ENCODE results near the gene PGF.
"Not testable (repeated sequence)": the region's sequence is repeated elsewhere in the genome, so short reads cannot be mapped to it uniquely, and the experiment has no call there.

Gene PGF

DNA sequence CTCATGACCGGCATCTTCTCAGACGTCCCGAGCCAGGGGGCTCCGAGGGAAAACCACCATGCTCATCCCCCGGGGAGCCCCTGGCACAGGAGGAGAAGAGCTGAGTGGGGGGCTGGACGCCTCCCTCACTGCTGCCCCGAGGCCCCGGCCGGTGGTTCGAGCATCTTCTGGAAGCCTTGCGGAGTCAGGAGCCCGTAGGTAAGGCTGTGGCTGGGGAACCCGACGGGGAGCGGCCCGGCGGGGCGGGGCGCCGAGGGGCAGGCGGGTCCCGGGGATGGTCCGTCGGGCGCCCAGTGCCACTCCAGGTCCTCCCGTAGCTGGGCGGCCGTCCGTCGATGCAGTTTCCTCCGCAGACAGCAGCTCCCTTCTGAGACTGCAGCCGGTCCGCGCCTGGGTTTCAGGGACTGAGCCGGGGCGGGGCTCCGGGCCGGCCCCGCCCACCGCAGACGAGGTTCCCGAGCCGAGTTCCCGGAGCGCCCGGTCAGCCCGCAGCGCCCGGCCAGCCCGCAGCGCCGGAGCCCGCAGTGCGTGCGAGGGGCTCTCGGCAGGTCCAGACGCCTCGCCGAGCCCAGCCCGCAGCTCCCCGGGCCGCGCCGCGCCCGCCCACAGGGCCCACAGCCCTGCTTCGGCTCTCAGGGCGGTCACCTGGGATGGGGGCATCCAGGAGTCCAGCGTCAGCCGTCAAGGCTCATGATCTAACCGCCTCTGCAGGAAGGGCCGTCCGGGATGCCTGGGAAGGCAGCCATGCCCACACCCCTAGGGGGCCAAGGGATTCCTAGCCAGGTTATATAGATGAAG lies at the start of gene PGF:
Gene PGF, minus strand, starts transcription at position 369 of the 798 bp plus-strand sequence. Its CDS starts 355 bp downstream, at position 14.
- no peak for DNase-seq (ENCODE audit: low read depth in 1 of 2, low spot score in 1 of 2)

- DNase-seq (ENCODE audit: low read depth in 1 of 2, low spot score in 1 of 2), result no peak
These were observed 48.0 kb upstream of the PGF start for GRCh38 chr14:75003250-75004027.

DNA sequence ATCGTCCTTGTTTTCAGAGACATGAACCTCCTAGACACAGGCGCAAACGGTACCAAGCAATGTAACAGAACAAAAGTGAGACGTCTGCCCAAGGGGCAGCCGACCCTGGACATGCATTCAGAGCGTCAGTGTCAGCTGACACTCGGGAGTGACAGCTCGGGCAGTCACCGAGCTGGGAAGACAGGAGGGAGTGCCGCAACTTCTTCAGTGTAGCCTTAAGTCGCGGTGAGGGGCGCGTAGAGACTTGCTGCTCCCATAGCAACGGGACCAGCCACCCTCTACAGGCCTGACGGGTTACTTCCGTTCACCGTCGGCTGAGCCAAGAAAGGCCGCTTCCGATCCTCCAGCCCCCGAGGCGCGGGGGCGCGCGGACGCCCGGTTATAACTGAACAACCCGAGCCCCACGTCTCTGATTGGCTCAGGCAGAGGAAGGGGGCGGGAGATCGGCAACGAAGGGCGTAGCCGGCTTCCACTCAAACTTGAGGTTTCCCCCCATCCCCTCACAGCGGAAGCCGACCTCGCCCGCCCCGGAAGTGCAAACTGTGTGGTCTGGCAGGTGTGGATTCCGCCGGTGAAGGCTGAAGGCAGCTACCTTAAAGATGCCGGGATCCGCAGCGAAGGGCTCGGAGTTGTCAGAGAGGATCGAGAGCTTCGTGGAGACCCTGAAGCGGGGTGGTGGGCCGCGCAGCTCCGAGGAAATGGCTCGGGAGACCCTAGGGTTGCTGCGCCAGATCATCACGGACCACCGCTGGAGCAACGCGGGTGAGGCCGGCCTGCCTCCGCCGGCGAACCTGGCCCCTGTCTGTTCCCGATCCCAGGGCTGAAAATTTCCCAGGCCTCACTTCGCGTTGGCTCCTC lies 47.2 kb upstream of the PGF start, which contains the start of gene EIF2B2:
Gene EIF2B2, plus strand, starts transcription at position 530 of the 858 bp plus-strand sequence. Its CDS starts 70 bp downstream, at position 600.
- peak; percentile 98 for DNase-seq (ENCODE audit: low read depth in 1 of 2, low spot score in 1 of 2)

DNA sequence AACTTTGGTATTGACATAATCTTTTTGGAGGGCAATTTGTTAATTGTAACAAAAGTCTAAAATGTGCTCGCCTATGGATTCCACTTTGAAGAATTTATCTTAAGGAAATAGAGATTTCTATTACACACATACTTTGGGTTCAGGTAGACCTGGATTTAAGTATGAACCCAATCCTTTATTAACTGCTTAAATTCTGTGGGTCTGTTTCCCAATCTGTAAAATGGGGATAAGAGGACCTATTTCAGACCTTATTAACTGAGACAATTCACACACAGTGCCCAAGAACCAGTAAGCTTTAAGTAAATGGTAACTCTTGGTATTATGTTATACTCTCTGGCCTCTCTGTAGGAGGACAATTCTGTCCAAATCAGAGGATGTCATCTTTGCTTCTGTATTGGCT lies 46.5 kb upstream of the PGF start:
- DNase-seq (ENCODE audit: low read depth in 1 of 2, low spot score in 1 of 2), result no peak

DNA sequence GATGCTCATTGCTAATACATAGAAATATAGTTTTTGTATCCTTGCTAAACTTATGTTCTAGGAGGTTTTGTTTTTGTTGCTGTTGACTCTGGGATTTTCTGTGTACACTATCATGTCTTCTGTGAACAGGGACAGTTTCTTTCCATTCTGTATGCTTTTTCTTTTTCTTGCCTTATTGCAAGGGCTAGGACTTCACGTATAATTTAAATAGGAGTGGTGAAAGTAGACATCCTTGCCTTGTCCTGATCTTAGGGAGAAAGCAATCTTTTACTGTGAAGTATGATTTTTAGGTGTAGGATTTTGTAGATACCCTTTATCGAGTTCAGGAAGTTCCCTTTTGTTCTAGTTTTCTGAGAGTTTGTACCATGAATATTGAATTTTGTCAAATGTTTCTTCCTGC lies 45.9 kb upstream of the PGF start:
- DNase-seq (ENCODE audit: low read depth in 1 of 2, low spot score in 1 of 2), result no peak

- DNase-seq (ENCODE audit: low read depth in 1 of 2, low spot score in 1 of 2), result not testable (repeated sequence)
These were observed 40.4 kb upstream of the PGF start for GRCh38 chr14:74995781-74996180.

GRCh38 chr14:74994182-74994581 lies 38.8 kb upstream of the PGF start:
- DNase-seq (ENCODE audit: low read depth in 1 of 2, low spot score in 1 of 2), result not testable (repeated sequence)

- no peak for DNase-seq (ENCODE audit: low read depth in 1 of 2, low spot score in 1 of 2)
These were observed 33.6 kb upstream of the PGF start for GRCh38 chr14:74988993-74989392.

- no peak for DNase-seq (ENCODE audit: low read depth in 1 of 2, low spot score in 1 of 2)
These were observed 32.7 kb upstream of the PGF start for GRCh38 chr14:74988131-74988530.

- no peak for DNase-seq (ENCODE audit: low read depth in 1 of 2, low spot score in 1 of 2)
These were observed 30.4 kb upstream of the PGF start for GRCh38 chr14:74985806-74986205.

DNA sequence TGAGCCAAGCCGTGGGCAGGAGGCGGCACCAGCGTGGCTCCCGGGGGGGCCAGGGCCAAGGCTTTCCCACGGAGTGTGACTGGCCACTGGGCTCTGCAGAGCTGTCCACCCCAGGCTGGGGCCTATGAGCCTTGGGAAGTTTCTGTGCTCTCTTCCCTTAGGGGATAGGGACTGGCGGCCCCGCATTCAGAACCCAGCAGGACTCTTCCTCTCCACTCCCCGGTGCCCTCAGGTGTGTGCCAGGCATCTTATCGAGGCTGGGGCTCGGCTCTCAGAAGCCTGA lies 29.6 kb upstream of the PGF start:
- DNase-seq (ENCODE audit: low read depth in 1 of 2, low spot score in 1 of 2), result no peak

DNA sequence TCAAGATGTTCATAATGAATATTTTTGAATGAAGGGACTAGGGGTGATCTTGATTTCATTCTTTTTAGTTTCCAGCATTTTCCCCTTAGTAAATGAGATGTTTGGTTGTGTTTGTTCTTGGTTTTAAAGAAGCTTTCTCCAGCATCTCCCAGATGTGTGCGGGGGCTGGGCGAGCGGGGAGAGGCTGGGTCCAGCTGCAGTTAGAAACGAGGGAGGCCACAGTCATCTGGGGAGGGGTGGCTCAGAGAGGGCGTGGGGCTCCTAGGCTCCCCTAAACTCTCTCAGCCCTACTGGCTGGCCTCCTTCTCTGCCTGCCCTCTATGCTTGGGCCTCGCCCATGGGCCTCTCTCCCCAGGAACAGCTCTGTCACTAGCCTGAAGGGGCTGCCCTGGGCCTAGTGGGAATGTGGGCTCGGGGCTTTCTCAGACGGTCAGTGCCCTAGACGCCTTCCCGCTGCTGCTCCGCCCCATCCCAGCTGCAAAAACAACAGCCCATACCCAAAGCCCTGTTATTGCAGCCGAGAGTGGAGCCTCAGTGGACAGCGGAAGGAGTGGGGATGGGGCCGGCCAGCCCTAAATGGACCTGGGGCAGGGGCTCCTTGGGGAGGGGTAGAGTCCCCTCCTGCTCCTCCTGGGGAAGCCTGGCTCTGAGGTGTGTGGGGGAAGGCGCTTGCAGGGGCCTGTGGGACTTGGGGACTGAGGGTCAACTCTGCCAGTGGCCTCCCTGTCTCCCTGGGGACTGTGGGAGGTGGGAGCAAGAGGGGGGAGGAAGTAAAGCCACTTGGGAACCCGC lies 29.0 kb upstream of the PGF start:
- DNase-seq (ENCODE audit: low read depth in 1 of 2, low spot score in 1 of 2), result no peak

DNA sequence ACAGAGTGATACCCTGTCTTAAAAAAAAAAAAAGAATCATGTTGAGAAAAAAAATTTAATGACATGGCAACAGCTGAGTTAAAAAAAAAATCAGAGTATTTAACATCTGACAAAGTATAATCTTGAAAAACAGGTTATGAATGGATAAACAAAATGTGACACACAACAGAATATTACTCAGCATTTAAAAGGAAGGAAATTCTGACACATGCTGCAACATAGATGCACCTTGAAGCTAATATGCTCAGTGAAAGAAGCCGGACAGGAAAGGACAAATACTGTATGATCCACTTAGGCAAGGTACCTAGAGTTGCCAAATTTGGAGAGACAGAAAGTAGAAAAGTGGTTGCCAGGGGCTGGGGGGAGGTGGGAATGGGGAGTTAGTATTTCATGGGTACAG lies 27.9 kb upstream of the PGF start:
- no peak for DNase-seq (ENCODE audit: low read depth in 1 of 2, low spot score in 1 of 2)

DNA sequence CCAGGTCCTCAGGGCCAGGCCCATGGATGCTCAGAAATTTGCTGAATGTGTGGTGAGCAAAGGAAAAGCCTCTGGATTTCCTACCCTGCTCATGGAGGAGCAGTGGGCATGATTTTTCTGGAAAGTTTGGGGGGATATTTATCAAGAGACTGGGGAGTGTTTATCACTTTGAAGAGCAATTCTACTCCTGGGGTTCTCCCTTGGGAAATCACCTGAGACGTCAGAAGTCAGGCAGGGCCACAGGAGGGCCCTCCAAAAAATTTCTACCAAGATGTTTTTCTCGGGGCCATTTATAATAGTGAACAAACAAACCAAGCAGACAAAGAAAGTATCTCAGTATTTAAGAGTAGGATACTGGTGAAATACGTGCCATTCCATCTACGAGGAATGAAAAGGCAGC lies 27.3 kb upstream of the PGF start:
- no peak for DNase-seq (ENCODE audit: low read depth in 1 of 2, low spot score in 1 of 2)

DNA sequence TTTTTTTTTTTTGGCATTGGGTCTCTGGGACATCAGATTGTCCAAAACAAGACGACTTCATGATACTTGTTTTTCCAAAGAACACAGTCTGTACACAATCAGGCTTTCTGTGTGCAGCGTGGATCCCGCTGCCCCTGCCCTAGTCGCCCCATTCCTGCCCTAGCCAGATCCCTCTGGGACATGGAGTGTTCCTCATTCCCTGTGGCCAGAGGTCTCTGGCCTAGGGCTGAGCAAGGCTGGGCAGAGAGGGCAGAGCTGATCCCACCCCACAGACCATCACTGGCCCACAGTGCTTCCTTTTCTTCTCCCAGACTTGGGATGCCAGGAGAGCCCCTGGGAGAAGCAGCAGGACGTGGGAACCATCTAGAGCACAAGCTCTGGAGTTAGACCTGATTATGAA lies 26.4 kb upstream of the PGF start:
- no peak for DNase-seq (ENCODE audit: low read depth in 1 of 2, low spot score in 1 of 2)

DNA sequence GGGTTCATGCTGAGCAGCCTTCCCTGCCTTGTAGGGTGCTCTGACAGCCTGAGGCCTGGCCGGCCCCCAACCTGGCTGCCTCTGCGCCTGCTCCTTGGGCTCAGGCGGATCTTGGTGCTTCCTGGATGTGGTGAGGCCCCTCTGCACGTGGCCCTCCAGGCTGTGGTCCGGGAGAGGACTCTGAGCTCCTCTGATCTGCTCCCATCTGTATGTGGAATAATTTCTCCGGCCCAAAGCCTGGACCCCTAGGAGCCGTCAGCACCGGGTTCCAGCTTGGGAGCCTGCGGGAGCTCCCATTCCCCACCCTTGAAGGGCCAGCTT lies 26.0 kb upstream of the PGF start:
- DNase-seq (ENCODE audit: low read depth in 1 of 2, low spot score in 1 of 2), result no peak

DNA sequence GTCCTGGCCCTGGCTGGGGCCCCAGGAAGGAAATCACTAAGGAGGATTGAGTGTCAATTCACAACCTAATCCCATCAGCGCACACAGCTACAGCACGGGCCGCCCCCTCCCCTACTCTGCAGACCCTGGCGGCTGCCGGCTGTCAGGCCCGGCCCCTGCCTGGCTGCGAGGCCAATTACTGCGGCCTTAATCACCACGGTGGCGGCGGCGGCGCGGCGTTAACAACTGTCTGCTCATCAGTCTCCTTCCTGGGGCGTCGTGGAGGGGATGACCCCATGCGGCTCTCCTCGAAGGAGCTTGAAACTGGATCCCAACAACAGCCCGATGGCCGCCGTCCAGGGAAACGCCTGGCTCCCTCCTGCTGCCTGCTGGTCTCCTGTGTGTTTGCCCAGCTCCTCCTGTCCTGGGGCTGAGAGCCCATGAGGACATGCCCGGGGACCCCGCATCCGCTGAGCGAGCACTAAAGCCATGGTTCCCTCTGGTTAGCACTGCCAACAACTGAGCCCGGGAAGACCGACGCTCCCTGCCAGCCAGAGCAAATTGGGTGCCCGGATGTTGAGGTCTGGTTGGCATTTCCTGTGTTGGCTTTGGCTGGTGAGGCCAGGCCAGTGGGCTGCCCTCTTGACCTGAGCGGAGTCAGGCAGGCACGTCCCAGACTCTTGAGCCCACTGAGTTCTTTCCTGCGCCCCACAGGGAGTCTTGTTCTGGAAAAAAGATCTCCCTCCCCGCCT lies 25.5 kb upstream of the PGF start:
- no peak for DNase-seq (ENCODE audit: low read depth in 1 of 2, low spot score in 1 of 2)

DNA sequence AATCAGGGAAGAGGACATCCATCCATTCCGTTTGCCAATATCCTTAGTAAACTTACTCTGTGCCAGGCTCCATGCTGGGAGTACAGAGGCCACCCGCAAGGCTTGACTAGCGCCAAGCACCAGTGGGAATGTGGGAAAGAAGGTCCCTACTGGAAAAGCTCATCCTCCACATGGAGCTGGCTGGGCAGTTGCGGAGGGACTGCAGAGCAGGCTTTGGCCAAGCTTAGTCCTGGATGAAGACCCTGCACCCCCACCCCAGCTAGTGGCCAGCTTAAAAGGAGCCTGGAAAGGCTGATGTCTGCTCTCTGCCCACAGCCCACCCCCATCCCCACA lies 25.0 kb upstream of the PGF start:
- no peak for DNase-seq (ENCODE audit: low read depth in 1 of 2, low spot score in 1 of 2)

- DNase-seq (ENCODE audit: low read depth in 1 of 2, low spot score in 1 of 2), result no peak
These were observed 24.3 kb upstream of the PGF start for GRCh38 chr14:74979442-74980397.

All from activated T-helper 1 cell treated with anti-CD3 and anti-CD28 coated beads, Interleukin-2, amount 50 U/mL, for 16 hours (primary cell).